ENCODE data around the gene PRKAR1B.

PRKAR1B gene

DNA sequence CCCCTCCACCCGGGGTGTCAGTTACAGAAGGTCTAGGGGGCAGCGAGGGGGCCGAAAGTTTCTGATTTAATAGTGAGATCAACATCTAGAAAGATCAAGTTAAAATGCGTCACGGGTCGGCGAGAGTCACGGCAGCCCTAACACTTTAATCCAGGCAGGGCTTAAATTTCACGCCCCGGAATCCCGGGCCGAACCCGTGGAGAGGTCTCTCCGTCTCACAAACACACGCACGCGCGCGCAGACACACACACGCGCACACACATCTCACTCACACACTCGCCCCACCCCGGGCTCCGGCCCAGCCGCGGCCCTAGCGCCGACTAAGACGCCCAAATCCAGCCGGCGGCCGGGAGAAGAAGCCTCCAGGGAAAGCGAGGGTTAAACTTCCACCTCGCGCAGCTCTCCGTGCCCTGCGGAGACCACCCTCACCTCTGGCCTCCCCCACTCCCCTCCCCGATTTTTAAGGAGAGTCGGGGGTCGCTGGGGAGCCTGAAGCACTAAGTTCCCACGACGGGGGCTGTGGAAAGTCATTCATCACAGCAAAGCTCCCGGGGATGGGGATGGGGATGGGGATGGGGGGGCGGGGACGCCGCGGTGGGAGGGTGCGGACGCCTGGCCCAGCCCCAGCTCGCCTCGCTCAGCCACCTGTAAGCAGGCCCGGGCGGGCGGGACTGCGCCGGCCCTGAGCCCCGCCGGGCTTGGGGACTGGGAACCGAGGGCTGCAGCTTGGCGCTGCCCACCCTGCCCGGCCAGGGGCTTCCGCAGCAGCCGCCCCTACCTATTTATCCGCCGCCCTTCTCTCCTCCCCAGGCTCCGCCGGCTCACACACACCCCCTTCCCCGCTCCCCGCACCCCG is 209.1 kb downstream of the PRKAR1B start:
- Histone ChIP-seq H3K27ac (ENCODE audit: extremely low read depth, low read depth, low read length) (peak overlapping the region; percentile 83; the same call in 1 of the 2 replicates), H3K36me3 (ENCODE audit: control insufficient read depth in 2 of 2, insufficient read depth in 1 of 2, low read length in 2 of 2) (no peaks in the 10 kb centered on the region), H3K4me3 (ENCODE audit: low read depth, low read length) (peak overlapping the region; percentile 63), H3K9me3 (ENCODE audit: control insufficient read depth, insufficient read depth, low read depth, low read length) (no peaks in the 10 kb centered on the region), H3K4me1 (ENCODE audit: control insufficient read depth, insufficient read depth, low read length) (peaks cover 6% of the 10 kb centered on the region; the same call in 1 of the 2 replicates)
- ChIA-PET CTCF (interaction anchor here (0.6 kb wide), 1 partner anchor 28 kb away, joined by 4 read pairs; no protein-coding TSS in a partner anchor), POLR2A (interaction anchor here (0.5 to 1.0 kb wide), 2 partner anchors 20 to 207 kb away, joined by 3 to 5 read pairs; no protein-coding TSS in a partner anchor)
- TF ChIP-seq ZNF24 (tag by site-specific recombination; IDR thresholded peaks at IDR 0.05) (no peak), OVOL3 (tag by site-specific recombination; IDR thresholded peaks at IDR 0.05) (no peak), ZFP3 (tag by site-specific recombination; IDR thresholded peaks at IDR 0.05; ENCODE audit: low read depth) (no peak), ZSCAN23 (tag by site-specific recombination; IDR thresholded peaks at IDR 0.05) (no peak), ZNF510 (tag by site-specific recombination; IDR thresholded peaks at IDR 0.05; ENCODE audit: insufficient replicate concordance) (no peak), ZNF184 (tag by site-specific recombination; IDR thresholded peaks at IDR 0.05) (no peak), ZNF768 (tag by site-specific recombination; IDR thresholded peaks at IDR 0.05) (no peak), PATZ1 (tag by site-specific recombination; IDR thresholded peaks at IDR 0.05) (peak; percentile 62; the same call in 1 of the 2 replicates), ZSCAN4 (tag by site-specific recombination; IDR thresholded peaks at IDR 0.05) (peak; percentile 78), FEZF1 (tag by site-specific recombination; IDR thresholded peaks at IDR 0.05) (no peak), ZNF394 (tag by site-specific recombination; IDR thresholded peaks at IDR 0.05; ENCODE audit: borderline replicate concordance) (no peak), ZNF239 (tag by site-specific recombination; IDR thresholded peaks at IDR 0.05) (no peak), SCRT1 (tag by site-specific recombination; IDR thresholded peaks at IDR 0.05; ENCODE audit: borderline replicate concordance) (no peak), ZNF830 (tag by site-specific recombination; IDR thresholded peaks at IDR 0.05; ENCODE audit: low read depth) (no peak), ZNF664 (tag by site-specific recombination; IDR thresholded peaks at IDR 0.05) (no peak), ZNF747 (tag by site-specific recombination; IDR thresholded peaks at IDR 0.05) (no peak), KLF9 (tag by site-specific recombination; IDR thresholded peaks at IDR 0.05; ENCODE audit: low read depth) (peak; percentile 28; the same call in 1 of the 2 replicates), ZNF214 (tag by site-specific recombination; IDR thresholded peaks at IDR 0.05; ENCODE audit: borderline replicate concordance) (no peak), ZNF132 (tag by site-specific recombination; IDR thresholded peaks at IDR 0.05; ENCODE audit: borderline replicate concordance) (no peak), HOXA7 (CRISPR knock-in tag; IDR thresholded peaks at IDR 0.05; ENCODE audit: borderline replicate concordance) (no peak), ZNF571 (tag by site-specific recombination; IDR thresholded peaks at IDR 0.05) (no peak), ZSCAN16 (tag by site-specific recombination; IDR thresholded peaks at IDR 0.05) (no peak), PBX3 (CRISPR knock-in tag; IDR thresholded peaks at IDR 0.05) (no peak), ZNF433 (tag by site-specific recombination; IDR thresholded peaks at IDR 0.05; ENCODE audit: low read depth) (no peak), GLIS1 (tag by site-specific recombination; IDR thresholded peaks at IDR 0.05) (no peak), ZNF548 (tag by site-specific recombination; IDR thresholded peaks at IDR 0.05) (no peak), ZNF146 (tag by site-specific recombination; IDR thresholded peaks at IDR 0.05) (no peak)
- TF ChIP-seq, protein P1, sequence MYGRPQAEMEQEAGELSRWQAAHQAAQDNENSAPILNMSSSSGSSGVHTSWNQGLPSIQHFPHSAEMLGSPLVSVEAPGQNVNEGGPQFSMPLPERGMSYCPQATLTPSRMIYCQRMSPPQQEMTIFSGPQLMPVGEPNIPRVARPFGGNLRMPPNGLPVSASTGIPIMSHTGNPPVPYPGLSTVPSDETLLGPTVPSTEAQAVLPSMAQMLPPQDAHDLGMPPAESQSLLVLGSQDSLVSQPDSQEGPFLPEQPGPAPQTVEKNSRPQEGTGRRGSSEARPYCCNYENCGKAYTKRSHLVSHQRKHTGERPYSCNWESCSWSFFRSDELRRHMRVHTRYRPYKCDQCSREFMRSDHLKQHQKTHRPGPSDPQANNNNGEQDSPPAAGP (tag by site-specific recombination; IDR thresholded peaks at IDR 0.05) = no peak
- TF ChIP-seq, protein P2, sequence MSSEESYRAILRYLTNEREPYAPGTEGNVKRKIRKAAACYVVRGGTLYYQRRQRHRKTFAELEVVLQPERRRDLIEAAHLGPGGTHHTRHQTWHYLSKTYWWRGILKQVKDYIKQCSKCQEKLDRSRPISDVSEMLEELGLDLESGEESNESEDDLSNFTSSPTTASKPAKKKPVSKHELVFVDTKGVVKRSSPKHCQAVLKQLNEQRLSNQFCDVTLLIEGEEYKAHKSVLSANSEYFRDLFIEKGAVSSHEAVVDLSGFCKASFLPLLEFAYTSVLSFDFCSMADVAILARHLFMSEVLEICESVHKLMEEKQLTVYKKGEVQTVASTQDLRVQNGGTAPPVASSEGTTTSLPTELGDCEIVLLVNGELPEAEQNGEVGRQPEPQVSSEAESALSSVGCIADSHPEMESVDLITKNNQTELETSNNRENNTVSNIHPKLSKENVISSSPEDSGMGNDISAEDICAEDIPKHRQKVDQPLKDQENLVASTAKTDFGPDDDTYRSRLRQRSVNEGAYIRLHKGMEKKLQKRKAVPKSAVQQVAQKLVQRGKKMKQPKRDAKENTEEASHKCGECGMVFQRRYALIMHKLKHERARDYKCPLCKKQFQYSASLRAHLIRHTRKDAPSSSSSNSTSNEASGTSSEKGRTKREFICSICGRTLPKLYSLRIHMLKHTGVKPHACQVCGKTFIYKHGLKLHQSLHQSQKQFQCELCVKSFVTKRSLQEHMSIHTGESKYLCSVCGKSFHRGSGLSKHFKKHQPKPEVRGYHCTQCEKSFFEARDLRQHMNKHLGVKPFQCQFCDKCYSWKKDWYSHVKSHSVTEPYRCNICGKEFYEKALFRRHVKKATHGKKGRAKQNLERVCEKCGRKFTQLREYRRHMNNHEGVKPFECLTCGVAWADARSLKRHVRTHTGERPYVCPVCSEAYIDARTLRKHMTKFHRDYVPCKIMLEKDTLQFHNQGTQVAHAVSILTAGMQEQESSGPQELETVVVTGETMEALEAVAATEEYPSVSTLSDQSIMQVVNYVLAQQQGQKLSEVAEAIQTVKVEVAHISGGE (tag by site-specific recombination; conservative IDR thresholded peaks at IDR 0.05; ENCODE audit: low read depth) = no peak
